ENCODE data around the gene BEND2.
"Not testable (repeated sequence)": the region's sequence is repeated elsewhere in the genome, so short reads cannot be mapped to it uniquely, and the experiment has no call there.

The BEND2 gene

GRCh38 chrX:18220786-18221185 lies at the start of gene BEND2:
BEND2 (minus strand) TSS chrX:18220886; CDS start chrX:18220750, 136 bp downstream.
- DNase-seq: no peak

GRCh38 chrX:18255059-18255458 lies 34.4 kb upstream of the BEND2 start:
- DNase-seq: no peak

- DNase-seq: no peak
These were observed 32.1 kb upstream of the BEND2 start for GRCh38 chrX:18252644-18253359.

GRCh38 chrX:18229646-18230045 lies 9.0 kb upstream of the BEND2 start:
- DNase-seq: not testable (repeated sequence)

- DNase-seq: no peak
These were observed 7.4 kb upstream of the BEND2 start for GRCh38 chrX:18228069-18228468.

- DNase-seq: no peak
These were observed 6.8 kb upstream of the BEND2 start for GRCh38 chrX:18227458-18227857.

GRCh38 chrX:18210470-18210869 lies 10.2 kb downstream of the BEND2 start:
- DNase-seq: no peak

- DNase-seq: no peak
These were observed 14.0 kb downstream of the BEND2 start for GRCh38 chrX:18206657-18207056.

- no peak for DNase-seq
These were observed 17.1 kb downstream of the BEND2 start for GRCh38 chrX:18203631-18204030.

- no peak for DNase-seq
These were observed 26.0 kb downstream of the BEND2 start for GRCh38 chrX:18194688-18195087.

GRCh38 chrX:18179446-18179845 lies 41.2 kb downstream of the BEND2 start:
- no peak for DNase-seq

GRCh38 chrX:18174971-18175370 lies 45.7 kb downstream of the BEND2 start:
- no peak for DNase-seq

- DNase-seq: no peak
These were observed 46.5 kb downstream of the BEND2 start for GRCh38 chrX:18174209-18174608.

GRCh38 chrX:18173494-18174180 lies 47.0 kb downstream of the BEND2 start:
- DNase-seq: no peak

- no peak for DNase-seq
These were observed 47.7 kb downstream of the BEND2 start for GRCh38 chrX:18172970-18173369.

- no peak for DNase-seq
These were observed 49.8 kb downstream of the BEND2 start for GRCh38 chrX:18170910-18171309.

- DNase-seq: no peak
These were observed 54.6 kb downstream of the BEND2 start for GRCh38 chrX:18166068-18166467.

GRCh38 chrX:18160369-18160768 lies 60.3 kb downstream of the BEND2 start:
- no peak for DNase-seq

GRCh38 chrX:18158963-18159362 lies 61.7 kb downstream of the BEND2 start:
- DNase-seq: no peak

- DNase-seq: no peak
These were observed 69.0 kb downstream of the BEND2 start for GRCh38 chrX:18151649-18152048.

GRCh38 chrX:18151157-18151556 lies 69.5 kb downstream of the BEND2 start:
- DNase-seq: no peak

- no peak for DNase-seq
These were observed 71.2 kb downstream of the BEND2 start for GRCh38 chrX:18149454-18149853.

- DNase-seq: no peak
These were observed 73.7 kb downstream of the BEND2 start for GRCh38 chrX:18146954-18147353.

- DNase-seq: no peak
These were observed 74.7 kb downstream of the BEND2 start for GRCh38 chrX:18146009-18146408.

GRCh38 chrX:18136816-18137215 lies 83.9 kb downstream of the BEND2 start:
- DNase-seq: no peak

Data from activated naive CD4-positive, alpha-beta T cell treated with anti-CD3 and anti-CD28 coated beads, Interleukin-2, amount 50 U/mL, for 16 hours (primary cell).